ENCODE results near the gene NHLRC4. TPM values are rescaled to one million over a fixed set of nuclear protein-coding genes. Genes with fewer than 3 reads are reported as not detected.

Gene NHLRC4
- total and polyA plus RNA-seq, 9 of the 15 experiments (the other 6 are each of a cell fraction or from before 2014, with no cell fraction given), result 0.24 to 3.7 (median 1.3) TPM; not detected in 2

GRCh38 chr16:567373-568256 is 810 bp downstream of the NHLRC4 start (continued):
- TF ChIP-seq PRDM10 (IDR thresholded peaks at IDR 0.05; ENCODE audit: partially characterized antibody) (no peak), ZNF76 (CRISPR knock-in tag; IDR thresholded peaks at IDR 0.05; ENCODE audit: borderline replicate concordance) (no peak), MTF1 (CRISPR knock-in tag; IDR thresholded peaks at IDR 0.05; ENCODE audit: borderline replicate concordance) (no peak), GABPB1 (CRISPR knock-in tag; IDR thresholded peaks at IDR 0.05) (no peak), IFI16 (CRISPR knock-in tag; IDR thresholded peaks at IDR 0.05) (no peak), NR2C2 (CRISPR knock-in tag; IDR thresholded peaks at IDR 0.05) (no peak), NR2C2 (tag; IDR thresholded peaks at IDR 0.05) (no peak; the same call in 1 of the 2 replicates), GABPA (tag; conservative IDR thresholded peaks at IDR 0.05; ENCODE audit: low read depth) (no peak), POLR2AphosphoS5 (IDR thresholded peaks at IDR 0.05; ENCODE audit: control insufficient read depth, insufficient read depth, low read depth, low read length) (no peak), ZNF586 (CRISPR knock-in tag; conservative IDR thresholded peaks at IDR 0.05) (no peak), PHB2 (IDR thresholded peaks at IDR 0.05; ENCODE audit: low read depth) (no peak), ZNF318 (IDR thresholded peaks at IDR 0.05; ENCODE audit: borderline replicate concordance in 1 of 2, low read depth in 1 of 2) (no peak), SMC3 (conservative IDR thresholded peaks at IDR 0.05; ENCODE audit: insufficient read depth, low read depth, low read length) (no peak), ZNF197 (CRISPR knock-in tag; IDR thresholded peaks at IDR 0.05; ENCODE audit: low read depth) (0 out of 2 replicates have a peak, but pooled peaks have one; percentile 26)
